ENCODE results near the gene DNAJC11.
"Not testable (repeated sequence)": the region's sequence is repeated elsewhere in the genome, so short reads cannot be mapped to it uniquely, and the experiment has no call there.

DNAJC11 gene

DNA sequence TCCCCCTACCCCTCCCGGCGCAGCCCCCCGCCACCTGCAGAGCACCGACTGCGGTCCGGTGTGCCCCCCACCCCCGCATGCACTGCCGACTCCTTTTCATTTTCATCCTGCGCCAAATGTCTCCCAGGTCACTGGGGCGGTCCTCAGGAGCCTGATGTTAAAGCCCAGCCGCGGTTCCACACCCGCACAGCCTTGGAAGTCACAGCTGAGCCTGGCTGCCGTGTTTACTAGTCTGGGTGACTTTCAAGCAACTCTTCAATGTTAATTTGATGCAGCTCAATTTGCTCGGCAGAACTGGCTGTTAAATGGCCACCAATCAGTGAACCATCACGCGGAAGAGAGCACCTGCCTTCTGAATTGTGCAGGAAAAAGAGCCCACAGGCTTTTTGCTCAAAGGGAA, 49.7 kb downstream of the DNAJC11 start:
- no peak for DNase-seq

DNA sequence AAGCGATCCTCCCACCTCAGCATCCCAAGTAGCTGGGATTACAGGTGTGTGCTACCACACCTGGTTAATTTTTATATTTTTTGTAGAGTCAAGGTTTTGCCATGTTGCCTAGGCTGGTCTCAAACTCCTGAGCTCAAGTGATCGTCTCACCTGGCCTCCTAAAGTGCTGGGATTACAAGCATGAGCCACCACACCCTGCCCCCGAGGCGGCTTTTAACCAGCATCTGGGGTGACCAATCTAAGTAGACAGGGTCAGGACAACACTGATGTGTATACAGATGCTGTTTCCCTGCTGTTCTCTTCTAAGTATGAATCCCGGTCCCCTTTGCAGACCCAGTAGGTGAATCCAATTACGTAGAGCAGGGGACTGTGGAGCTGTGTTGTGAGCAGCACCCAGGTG, 53.1 kb downstream of the DNAJC11 start:
- DNase-seq: no peak

DNA sequence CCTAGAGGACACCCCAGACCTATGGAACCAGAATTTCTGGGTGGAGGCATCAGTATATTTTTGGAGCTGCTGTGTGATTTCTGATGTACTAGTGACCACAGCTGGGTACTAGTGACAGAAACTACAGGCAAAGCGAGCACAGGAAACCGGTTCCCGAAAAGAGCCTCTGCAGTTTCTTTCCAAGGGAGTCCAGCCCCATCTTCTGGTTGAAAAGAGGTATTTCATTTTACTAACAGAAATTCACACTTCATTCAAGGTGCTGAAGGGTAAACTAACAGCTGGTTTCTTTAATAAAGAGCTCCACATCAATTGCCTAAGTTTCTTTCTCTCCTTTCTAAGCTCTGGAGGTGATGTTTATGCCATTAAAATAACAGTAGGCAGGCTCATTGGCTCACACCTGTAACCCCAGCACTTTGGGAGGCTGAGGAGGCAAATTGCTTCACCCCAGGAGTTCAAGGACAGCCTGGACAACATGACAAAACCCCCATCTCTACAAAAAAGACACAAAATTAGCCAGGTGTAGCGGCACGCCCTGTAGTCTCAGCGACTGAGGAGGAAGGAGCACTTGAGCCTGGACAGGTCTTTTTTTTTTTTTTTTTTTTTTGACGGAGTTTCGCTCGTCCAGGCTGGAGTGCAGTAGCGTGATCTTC, 55.0 kb downstream of the DNAJC11 start:
- peak; percentile 44 for DNase-seq

DNA sequence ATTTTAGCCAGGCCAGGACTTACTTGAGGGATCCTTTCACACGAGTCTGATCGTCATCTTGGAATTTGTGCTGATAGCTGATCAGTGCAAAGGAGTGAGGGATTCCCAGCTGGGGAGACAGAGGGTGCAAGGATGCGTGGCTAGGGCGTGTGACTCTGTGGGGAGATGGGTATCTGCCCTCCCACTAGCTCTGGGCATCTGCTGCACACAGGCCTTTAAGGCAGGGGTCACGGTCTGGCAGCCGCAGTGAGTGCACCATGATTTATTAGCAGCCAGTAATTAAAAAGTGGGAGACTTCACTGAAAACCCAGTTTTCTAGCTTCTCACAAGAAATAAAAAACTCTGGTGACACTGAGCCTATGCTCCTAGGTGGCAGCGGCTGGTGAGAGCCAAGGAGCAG, 56.6 kb downstream of the DNAJC11 start:
- no peak for DNase-seq

GRCh38 chr1:6640867-6641266, 60.7 kb downstream of the DNAJC11 start:
- not testable (repeated sequence) for DNase-seq

- peak; percentile 90 for DNase-seq
Observed at GRCh38 chr1:6638226-6638625, 63.4 kb downstream of the DNAJC11 start.

DNA sequence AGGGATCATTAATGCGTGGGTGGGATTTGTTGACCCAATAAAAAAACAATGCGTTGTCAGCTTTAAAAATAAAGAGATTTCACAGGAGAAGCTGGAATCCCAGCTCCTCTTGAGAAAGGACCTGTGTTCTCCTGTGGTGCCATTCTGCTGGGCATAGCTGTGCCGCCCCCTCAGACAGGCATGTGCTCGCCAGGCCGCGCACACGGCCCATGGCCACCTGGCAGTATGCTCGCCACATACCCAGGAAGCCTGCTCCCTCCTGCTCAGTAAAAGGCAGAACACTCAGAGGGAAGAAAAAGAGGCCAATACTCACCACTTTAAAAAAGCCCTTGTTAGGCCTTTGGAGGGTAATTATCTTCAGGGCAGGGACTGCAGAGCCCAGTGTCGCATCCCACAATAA, 63.8 kb downstream of the DNAJC11 start:
- DNase-seq: no peak

- not testable (repeated sequence) for DNase-seq
Observed at GRCh38 chr1:6636778-6637177, 64.8 kb downstream of the DNAJC11 start.

DNA sequence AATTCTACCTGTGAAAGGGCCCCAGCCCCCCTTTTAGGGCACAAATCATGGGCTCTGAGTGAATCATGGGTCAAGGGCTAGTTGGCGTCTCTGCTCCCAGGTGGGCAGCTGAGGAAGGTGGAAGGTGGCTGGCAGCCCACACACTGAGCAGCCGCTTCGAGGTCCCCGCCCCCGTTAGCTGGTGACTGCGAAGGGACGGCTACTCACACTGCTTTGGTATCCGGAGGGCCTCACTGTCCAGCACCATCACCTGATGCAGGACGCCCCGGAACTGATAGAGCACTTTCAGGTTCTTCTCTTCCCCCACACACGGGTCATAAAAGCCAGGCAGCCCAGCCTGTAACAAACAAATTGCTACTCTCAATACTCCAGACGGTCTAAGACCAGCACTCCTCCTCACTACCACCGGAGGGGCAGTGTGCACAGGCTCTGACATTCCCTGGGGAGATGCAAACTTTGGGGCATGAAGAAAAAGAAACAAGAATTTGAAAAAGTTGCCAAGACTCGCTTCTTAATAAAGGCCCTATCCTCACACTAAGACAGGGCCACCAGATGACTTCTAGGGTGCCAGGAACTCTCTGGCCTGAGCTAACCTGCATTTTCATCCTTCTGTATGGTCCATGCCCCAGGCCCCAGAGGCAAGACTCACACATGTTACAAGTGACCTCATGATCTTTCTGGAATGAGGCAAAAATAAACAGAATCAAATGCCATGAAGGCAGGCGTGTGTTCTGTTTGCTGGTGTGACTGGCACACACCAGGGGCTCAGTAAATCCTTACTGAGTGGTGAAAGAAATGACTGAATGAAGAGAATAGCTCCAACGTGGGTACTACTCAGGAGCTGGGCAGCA, 65.5 kb downstream of the DNAJC11 start:
- no peak for DNase-seq

DNA sequence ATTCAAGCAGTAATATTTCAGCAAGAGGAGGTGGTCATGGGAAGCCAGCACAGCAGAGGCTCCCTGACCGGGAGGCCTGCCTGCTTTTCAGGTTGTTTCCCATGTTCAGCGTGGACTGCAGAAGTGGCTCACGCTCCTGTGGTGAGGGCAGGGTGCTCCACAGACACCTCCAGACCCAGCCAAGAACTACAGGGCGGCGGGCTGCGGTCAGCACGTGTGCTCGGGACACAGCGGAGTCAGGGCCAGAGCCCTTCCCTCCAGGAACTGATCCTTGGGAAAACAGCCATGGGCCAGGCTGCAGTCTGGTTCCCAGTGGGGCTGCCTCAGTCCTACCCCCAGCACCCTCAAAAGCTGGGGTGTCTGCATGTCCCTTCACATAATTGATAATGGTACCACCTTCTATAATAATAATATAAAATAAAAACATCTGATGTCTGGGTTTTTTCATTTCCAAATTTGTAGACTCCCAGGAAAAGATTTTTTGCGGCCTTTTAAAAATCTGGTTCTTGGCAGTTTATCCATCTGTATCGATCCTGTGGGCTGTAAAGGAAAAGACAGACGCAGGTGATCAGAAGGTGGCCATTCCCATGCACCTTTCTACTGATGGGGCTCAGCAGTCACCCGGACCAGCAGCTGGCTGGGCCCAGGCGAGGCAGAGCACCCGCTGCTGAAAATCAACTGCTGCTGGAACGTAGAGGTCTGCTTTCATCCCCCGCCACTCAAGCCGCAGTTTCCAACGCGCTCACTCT, 66.3 kb downstream of the DNAJC11 start:
- no peak for DNase-seq

- peak; percentile 72 for DNase-seq
Observed at GRCh38 chr1:6634371-6635052, 67.1 kb downstream of the DNAJC11 start.

DNA sequence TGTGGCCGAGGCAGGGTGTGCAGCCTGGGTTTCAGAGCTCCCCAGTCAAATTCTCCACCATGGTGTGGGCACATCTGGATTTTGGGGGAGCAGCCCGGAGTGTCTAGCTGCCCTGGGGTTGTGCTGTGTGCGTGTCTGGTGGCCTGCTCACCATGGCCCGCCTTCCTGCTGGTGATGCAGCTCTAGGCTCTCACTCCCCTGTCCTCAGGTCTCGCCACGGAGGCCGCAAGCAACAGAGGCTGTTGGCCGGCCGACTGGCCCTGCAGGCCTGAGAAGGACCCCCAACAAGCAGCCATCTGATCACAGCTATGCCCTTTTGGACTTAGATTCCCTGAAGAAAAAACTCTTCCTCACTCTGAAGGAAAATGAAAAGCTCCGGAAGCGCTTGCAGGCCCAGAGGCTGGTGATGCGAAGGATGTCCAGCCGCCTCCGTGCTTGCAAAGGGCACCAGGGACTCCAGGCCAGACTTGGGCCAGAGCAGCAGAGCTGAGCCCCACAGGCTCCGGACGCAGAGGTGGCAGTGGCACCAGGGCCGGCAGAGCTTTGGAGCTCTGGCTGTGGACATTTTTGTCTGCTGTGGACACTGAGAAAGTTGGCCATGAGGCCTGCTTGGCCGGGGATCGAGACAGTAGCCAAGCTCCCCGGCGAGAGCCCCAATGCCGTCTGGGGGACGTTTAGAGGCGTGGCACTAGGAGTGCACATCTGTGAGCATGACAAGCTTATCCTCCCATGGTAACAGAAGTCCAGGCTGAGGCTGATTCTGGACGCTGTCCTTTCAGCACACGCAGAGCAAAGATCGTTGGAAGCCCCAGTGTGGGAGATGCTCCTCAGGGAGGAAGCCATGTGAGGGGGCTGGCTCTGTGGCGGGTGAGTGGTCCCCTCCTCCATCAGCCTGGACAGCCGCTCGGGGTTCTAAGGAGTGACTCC, 68.8 kb downstream of the DNAJC11 start:
- no peak for DNase-seq

GRCh38 chr1:6631058-6631457, 70.6 kb downstream of the DNAJC11 start:
- no peak for DNase-seq

DNA sequence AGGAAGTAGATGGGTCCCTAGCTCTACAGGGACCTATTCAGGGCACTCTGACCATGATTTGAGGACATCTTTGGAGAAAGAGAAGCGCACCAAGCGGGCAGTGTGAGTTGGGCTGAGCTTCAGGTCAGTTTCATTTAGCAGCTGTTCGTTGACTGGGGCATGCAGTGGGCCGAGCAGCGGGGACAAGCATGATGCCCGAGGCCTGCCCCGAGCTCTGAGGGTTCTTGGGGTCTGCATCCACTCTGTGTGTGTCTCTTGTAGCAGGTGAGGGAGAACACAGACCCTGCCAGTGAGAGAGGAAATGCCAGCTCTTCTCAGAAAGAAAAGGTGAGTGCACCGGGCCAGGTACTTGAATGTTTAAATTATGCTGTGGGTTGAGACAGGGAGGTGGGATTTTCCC, 71.6 kb downstream of the DNAJC11 start:
- no peak for DNase-seq

- DNase-seq: no peak
Observed at GRCh38 chr1:6628971-6629479, 72.6 kb downstream of the DNAJC11 start.

GRCh38 chr1:6627841-6628545, 73.6 kb downstream of the DNAJC11 start:
- no peak for DNase-seq

GRCh38 chr1:6627031-6627430, 74.6 kb downstream of the DNAJC11 start:
- no peak for DNase-seq

DNA sequence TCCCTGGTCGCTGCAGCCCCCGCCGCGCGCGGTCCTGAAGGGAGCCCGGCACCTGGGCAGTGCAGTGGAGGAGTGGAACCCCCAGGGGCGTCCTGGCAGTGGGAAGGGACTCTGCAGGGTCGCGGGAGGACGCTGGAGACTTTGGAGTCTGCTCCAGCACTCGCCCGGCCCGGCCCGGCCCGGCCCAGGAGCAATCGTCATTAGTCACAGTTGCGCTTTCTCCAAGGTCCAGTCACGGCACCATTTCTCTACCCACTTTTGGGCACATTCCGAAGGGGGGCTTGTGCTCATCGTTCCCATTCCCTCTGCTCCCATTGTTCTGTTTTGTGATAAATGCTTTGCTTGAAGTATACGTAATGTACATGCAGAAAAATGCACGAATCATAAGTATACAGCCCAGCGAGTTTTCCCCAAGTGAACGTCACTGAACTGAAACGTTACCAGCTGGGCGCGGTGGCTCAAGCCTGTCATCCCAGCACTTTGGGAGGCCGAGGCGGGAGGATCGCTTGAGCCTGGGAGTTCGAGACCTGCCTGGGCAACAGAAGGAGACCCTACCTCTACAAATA, 75.9 kb downstream of the DNAJC11 start:
- DNase-seq: peak; percentile 45

GRCh38 chr1:6624710-6625583, 76.7 kb downstream of the DNAJC11 start, which contains the start of gene THAP3:
TSS of gene THAP3 (plus strand) at chr1:6624868. CDS start at chr1:6625219, 351 bp downstream.
- peak; percentile 90 for DNase-seq

Data from right hindlimb (tissue), 1 donor.